NCI-H345 treated with DMSO at 0.1 percent for 48 hours (cell line): ENCODE data around the gene SLC38A5.
"Not testable (repeated sequence)": the region's sequence is repeated elsewhere in the genome, so short reads cannot be mapped to it uniquely, and the experiment has no call there.

Experiments
- DNase-seq: peaks from one replicate; lab custom pipeline; 2025; ENCODE audit not compliant: unreplicated experiment; lab: John Stamatoyannopoulos, UW

The SLC38A5 gene

GRCh38 chrX:48468693-48469691 is 1.1 kb downstream of the SLC38A5 start:
- DNase-seq: no peak

DNA sequence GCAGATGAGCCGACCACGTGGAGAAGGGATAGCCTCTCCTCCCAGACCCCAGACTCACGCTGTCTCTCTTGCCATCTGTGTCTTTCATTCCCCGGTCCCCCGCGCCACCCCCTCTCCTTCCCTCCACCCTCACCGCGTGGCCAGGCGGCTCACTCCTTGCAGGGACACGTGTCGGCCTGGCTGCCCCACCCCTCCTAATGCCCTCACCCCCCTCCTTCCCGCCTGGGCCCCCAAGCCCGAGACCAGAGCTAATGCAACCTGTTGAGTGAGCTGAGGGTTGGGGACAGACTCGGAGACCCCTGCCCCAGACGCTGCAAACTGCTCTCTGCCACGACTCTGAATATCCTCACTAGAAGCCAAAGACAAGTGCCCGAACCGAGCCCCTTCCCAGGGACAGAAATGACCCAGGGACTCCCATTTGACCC is 1.8 kb downstream of the SLC38A5 start:
- no peak for DNase-seq

GRCh38 chrX:48467281-48467761 is 2.7 kb downstream of the SLC38A5 start:
- no peak for DNase-seq

- no peak for DNase-seq
These were observed 3.4 kb downstream of the SLC38A5 start for GRCh38 chrX:48466696-48467095.

GRCh38 chrX:48465336-48465933 is 4.6 kb downstream of the SLC38A5 start:
- DNase-seq: no peak

GRCh38 chrX:48461830-48462229 is 8.2 kb downstream of the SLC38A5 start:
- no peak for DNase-seq

DNA sequence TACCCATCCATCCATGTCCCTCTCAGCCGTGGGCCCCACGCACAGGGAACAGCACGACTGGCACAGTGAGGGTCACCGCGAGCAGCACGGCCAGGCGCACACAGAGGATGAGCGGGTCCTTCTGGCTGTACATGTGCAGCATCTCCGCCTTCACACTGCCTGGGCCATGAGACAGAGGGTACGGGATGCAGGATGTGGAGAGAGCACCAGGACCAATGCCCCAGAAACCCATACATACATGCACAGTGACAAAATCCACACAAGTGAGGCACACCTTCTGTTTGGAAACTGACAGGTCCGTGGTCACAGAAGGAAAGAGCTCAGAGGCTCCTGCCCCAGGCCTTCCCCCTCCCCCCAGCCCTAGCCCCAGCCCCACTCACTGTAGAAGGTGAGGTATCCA is 9.5 kb downstream of the SLC38A5 start:
- DNase-seq: no peak

DNA sequence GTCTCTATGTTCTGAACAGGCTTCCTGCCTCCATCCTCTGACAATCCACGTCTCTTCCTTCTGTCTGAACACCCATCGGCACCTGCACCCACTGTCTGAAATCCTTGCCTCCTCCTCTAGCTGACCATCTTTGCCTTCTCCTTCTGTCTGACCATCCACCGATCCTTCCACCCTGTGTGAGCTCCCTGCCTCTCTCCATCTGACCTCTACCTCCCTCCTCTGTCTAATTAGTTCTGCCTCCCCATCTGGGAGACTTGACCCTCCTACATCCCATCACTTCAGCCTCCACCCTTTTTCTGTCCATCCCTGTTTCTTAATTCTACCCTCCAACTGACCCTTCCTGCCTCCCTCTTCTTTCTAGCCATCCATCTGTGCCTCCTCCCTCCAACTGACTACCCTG is 10.0 kb downstream of the SLC38A5 start:
- DNase-seq: no peak

DNA sequence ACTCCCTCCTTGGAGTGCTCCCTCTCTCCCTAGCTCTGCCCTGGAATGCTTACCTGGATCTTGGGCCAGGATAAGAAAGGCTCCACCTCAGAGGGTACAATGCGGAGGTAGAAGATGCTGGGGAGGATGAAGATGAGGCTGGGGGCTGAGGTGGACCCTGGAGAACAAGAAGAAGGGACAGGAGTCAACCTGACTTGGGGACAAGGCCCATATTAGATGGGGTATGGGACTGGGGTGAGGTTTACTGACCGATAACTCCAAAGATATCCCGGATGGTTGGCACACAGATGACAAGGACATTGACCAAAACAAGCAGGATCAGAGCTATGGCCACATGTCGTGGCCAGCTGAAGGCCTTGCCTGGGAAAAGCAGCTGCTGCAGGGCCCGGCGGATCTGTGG is 10.6 kb downstream of the SLC38A5 start:
- DNase-seq: no peak

GRCh38 chrX:48458711-48459110 is 11.3 kb downstream of the SLC38A5 start:
- no peak for DNase-seq

- DNase-seq: no peak
These were observed 13.3 kb downstream of the SLC38A5 start for GRCh38 chrX:48456628-48457331.

DNA sequence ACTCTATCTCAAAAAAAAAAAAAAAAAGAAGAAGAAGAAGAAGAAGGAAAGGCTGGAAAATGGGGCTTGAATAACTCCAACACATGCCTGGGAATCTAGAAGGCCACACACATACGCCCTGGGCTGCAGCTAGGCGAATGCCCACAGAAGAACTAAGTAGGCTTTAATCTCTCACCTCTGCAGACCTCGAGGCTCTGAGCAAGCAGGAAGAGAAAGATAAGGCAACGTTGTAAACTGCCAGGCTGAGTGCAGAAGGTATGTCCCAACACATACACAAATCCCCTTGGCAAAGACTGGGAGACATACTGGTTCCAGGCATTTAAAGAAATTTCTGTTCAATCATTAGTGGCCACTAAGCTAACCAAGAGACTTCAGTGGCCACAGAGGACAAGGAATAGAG is 18.4 kb downstream of the SLC38A5 start:
- DNase-seq: no peak

DNA sequence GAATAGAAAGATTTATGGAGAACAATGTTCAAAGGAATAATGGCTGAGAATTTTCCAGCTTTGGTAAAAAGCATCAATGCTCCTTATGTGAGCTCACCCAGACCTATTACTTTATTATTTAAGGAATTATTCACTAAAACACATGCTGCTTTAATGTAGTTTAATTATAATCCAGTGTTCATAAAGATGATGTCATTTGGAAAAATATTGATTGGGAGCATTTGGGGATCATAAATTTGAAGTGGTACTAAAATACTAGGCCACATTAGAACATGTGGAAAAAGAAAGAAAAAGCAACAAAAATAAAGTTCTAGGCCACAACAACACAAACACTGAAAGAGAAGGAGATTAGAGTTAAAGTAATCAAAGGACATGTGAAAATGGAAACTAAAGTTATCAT is 20.0 kb downstream of the SLC38A5 start:
- no peak for DNase-seq

- not testable (repeated sequence) for DNase-seq
These were observed 22.9 kb downstream of the SLC38A5 start for GRCh38 chrX:48447201-48447600.

DNA sequence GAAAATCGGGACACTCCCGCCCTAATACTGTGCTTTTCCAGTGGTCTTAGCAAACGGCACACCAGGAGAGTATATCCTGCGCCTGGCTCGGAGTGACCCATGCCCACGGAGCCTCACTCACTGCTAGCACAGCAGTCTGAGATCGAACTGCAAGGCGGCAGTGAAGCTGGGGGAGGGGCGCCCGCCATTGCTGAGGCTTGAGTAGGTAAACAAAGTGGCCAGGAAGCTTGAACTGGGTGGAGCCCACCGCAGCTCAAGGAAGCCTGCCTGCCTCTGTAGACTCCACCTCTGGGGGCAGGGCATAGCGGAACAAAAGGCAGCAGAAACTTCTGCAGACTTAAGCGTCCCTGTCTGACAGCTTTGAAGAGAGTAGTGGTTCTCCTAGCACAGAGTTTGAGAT is 36.3 kb downstream of the SLC38A5 start:
- not testable (repeated sequence) for DNase-seq

DNA sequence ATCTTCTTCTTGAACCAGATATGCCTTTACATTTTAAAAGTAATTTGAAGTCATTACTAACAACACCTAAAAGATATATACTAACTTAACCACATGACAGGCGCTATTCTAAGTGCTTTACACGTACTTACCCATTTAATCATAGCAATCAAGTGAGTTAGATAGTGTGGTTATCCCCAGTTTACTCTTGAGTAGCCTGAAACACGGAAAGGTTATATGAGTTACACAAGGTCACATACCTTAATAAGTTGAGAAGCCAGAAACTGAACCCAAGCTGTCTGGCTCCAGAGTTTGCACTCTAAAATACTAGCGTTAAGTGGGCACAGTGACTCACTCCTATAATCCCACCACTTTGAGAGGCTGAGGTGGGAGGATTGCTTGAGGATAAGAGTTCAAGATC is 39.9 kb downstream of the SLC38A5 start:
- not testable (repeated sequence) for DNase-seq

- DNase-seq: not testable (repeated sequence)
These were observed 40.5 kb downstream of the SLC38A5 start for GRCh38 chrX:48429606-48430005.

GRCh38 chrX:48427027-48427716 is 42.9 kb downstream of the SLC38A5 start:
- not testable (repeated sequence) for DNase-seq

GRCh38 chrX:48411860-48412259 is 58.2 kb downstream of the SLC38A5 start, which contains the start of gene SSX4B:
SSX4B (minus strand) TSS chrX:48411960; CDS start chrX:48411372, 588 bp downstream.
- DNase-seq: not testable (repeated sequence)
